ENCODE data around the gene MRPL1.

- TF ChIP-seq CTCF (IDR thresholded peaks at IDR 0.05) (no peak), POLR2A (IDR thresholded peaks at IDR 0.05) (no peak)
Measured at GRCh38 chr4:77848508-77848907, 14.1 kb upstream of the MRPL1 start.

All from body of pancreas (tissue), 4 donors.